Nasal cavity respiratory epithelium epithelial cell of viscerocranial mucosa (primary cell): Measurements from ENCODE around the gene RTL10. TPM values are rescaled to one million over a fixed set of nuclear protein-coding genes. Genes with fewer than 3 reads are reported as not detected.

Experiments used
- total RNA-seq: library from RNA; depleted of rRNA; stranded (reverse); fragments of >200 nt; gene quantifications from 2 replicates; pipeline ENCODE4 v1.2.3, GENCODE V29; 2014

The RTL10 gene, protein sequence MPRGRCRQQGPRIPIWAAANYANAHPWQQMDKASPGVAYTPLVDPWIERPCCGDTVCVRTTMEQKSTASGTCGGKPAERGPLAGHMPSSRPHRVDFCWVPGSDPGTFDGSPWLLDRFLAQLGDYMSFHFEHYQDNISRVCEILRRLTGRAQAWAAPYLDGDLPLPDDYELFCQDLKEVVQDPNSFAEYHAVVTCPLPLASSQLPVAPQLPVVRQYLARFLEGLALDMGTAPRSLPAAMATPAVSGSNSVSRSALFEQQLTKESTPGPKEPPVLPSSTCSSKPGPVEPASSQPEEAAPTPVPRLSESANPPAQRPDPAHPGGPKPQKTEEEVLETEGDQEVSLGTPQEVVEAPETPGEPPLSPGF
- 22.2 and 28.7 TPM in 2 replicates for total RNA-seq

DNA sequence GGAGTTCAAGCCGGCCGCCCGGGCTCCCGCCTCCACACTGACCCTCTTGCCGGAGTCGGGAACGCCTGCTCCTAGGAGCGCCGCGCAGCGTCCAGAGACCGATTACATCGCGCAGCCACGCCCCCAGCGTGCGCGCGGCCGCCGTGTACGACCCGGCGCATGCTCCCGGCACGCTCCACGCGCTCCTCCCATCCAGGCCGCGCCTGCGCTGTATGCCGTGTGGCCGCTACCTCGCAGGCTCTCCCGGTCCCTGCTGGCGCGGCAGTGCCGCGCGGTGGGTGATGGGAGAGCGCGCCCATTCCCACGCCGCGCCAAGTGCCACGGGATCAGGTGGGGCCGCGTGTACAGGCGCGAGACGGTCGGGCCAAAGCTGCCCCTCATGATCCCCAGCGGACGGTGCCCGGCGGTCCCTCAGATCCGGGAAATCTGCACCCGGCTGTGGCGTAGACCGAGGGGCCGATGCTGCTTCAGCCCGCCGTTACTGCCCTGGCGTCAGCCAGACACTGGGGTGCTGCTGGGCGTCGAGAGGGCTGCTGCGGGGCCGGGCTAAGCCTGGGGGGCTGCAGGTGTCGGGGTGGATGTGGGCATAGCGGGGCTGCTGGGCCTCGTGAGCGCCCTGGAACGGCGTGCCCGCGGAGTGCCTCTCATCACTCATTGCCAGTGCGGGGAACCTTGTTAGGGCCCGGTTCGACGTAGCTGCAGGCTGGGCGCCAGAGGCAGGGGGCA lies at the start of gene RTL10, which contains the start of gene GNB1L:
Gene RTL10 (minus strand): TSS at position 97 of the 726 bp plus-strand sequence. CDS start 2,613 bp downstream, outside the sequence.
Gene GNB1L (minus strand): TSS at position 97 of the 726 bp plus-strand sequence. CDS start 33,519 bp downstream, outside the sequence.

Other genes with a start within 250 kb of the RTL10 start
- gene SEPTIN5, start 140.4 kb downstream of the RTL10 start, total RNA-seq, result 4.4 and 22.6 TPM in 2 replicates
- 0.68 and 1.9 TPM in 2 replicates for gene GP1BB, start 131.3 kb downstream of the RTL10 start, total RNA-seq
- 7.9 and 9.8 TPM in 2 replicates for gene TBX1, start 94.1 kb downstream of the RTL10 start, total RNA-seq
- 5.1 and 9.9 TPM in 2 replicates for gene GNB1L, start within 50 bp of the RTL10 start, total RNA-seq
- gene COMT, start 86.9 kb upstream of the RTL10 start, total RNA-seq, result 174 and 239 TPM in 2 replicates
- 11.3 and 11.7 TPM in 2 replicates for gene TXNRD2, start 86.9 kb upstream of the RTL10 start, total RNA-seq
- gene ARVCF, start 161.9 kb upstream of the RTL10 start, total RNA-seq, result 11.6 and 16.4 TPM in 2 replicates
- gene TANGO2, start 166.2 kb upstream of the RTL10 start, total RNA-seq, result 46.5 and 49.7 TPM in 2 replicates
- gene DGCR8, start 225.4 kb upstream of the RTL10 start, total RNA-seq, result 36.9 and 54.2 TPM in 2 replicates